ENCODE data around the gene TTC13.

DNA sequence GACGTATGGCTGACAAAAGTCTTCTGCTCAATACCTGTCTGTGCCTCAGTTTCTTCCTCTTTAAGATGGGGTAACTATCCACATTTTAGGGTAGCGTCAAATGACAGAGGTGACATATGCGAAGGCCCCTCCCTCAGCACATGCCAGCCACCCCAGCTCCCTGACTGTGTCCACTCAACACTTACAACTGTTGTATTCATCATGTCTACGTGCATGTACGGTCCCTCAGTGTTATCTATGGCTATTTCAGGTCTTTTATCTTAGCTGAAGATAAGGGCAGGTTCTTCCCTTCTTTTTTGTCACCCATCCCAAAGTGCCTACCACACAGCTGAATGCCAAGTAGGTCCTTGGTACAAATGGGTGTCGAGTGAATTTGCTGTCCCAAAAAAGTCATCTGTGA is 102.0 kb downstream of the TTC13 start:
- TF ChIP-seq, protein P1, sequence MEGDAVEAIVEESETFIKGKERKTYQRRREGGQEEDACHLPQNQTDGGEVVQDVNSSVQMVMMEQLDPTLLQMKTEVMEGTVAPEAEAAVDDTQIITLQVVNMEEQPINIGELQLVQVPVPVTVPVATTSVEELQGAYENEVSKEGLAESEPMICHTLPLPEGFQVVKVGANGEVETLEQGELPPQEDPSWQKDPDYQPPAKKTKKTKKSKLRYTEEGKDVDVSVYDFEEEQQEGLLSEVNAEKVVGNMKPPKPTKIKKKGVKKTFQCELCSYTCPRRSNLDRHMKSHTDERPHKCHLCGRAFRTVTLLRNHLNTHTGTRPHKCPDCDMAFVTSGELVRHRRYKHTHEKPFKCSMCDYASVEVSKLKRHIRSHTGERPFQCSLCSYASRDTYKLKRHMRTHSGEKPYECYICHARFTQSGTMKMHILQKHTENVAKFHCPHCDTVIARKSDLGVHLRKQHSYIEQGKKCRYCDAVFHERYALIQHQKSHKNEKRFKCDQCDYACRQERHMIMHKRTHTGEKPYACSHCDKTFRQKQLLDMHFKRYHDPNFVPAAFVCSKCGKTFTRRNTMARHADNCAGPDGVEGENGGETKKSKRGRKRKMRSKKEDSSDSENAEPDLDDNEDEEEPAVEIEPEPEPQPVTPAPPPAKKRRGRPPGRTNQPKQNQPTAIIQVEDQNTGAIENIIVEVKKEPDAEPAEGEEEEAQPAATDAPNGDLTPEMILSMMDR (IDR thresholded peaks at IDR 0.05 in 2 of 3, conservative IDR thresholded peaks at IDR 0.05 in 1 of 3; ENCODE audit: control insufficient read depth in 2 of 3, extremely low read depth in 1 of 3, insufficient read depth in 1 of 3, low read depth in 3 of 3, low read length in 3 of 3) = no peak
- no peak for TF ChIP-seq RBBP5 (conservative IDR thresholded peaks at IDR 0.05)
- no peak for TF ChIP-seq NFIC (IDR thresholded peaks at IDR 0.05; ENCODE audit: low read depth, low read length)
- no peak for TF ChIP-seq ZNF24 (IDR thresholded peaks at IDR 0.05)
- TF ChIP-seq MXI1 (IDR thresholded peaks at IDR 0.05; ENCODE audit: low read depth, low read length) = no peak
- TF ChIP-seq, protein P2, sequence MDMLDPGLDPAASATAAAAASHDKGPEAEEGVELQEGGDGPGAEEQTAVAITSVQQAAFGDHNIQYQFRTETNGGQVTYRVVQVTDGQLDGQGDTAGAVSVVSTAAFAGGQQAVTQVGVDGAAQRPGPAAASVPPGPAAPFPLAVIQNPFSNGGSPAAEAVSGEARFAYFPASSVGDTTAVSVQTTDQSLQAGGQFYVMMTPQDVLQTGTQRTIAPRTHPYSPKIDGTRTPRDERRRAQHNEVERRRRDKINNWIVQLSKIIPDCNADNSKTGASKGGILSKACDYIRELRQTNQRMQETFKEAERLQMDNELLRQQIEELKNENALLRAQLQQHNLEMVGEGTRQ (IDR thresholded peaks at IDR 0.05; ENCODE audit: borderline replicate concordance, low read depth, low read length) = no peak
- no peak for TF ChIP-seq EZH2 (IDR thresholded peaks at IDR 0.05; ENCODE audit: borderline replicate concordance, control insufficient read depth, low read depth, low read length)
- no peak for TF ChIP-seq CREM (IDR thresholded peaks at IDR 0.05; ENCODE audit: low read depth)
- no peak for TF ChIP-seq YY1 (IDR thresholded peaks at IDR 0.05; ENCODE audit: low read depth, low read length)
- TF ChIP-seq JUNB (IDR thresholded peaks at IDR 0.05) = no peak

All from GM12878 (cell line).